Gastrocnemius medialis (tissue), 4 donors: Measurements from ENCODE around the gene GTF3C6. TPM values are rescaled to one million over a fixed set of nuclear protein-coding genes. Genes with fewer than 3 reads are reported as not detected.

ENCODE experiments used
- ATAC-seq, 2 donors: fragments of 150-250 bp; one replicate each; pipeline ENCODE4 v1.9.1; 2016
- DNase-seq, 2 donors: peaks; one replicate each; pipeline ENCODE4 v3.0.0-alpha.2; 2019
- H3K27ac ChIP-seq, 4 donors: fragments of 200-600 bp; sonication (generic); 1 replicate in 1 of 4; 2 replicates in 3 of 4; pipeline ENCODE4 v1.5.1; 2016 to 2018; ENCODE audit warnings: mild to moderate bottlenecking in 2 of 4, moderate library complexity in 1 of 4
- H3K27me3 ChIP-seq, 3 donors: fragments of 200-600 bp; sonication (generic) in 2 of 3; 1 replicate in 1 of 3; 2 replicates in 2 of 3; pipeline versions ENCODE4 v1.5.1 to v1.6.0; 2016 to 2019; ENCODE audit warnings: mild to moderate bottlenecking in 1 of 3, moderate library complexity in 1 of 3
- H3K36me3 ChIP-seq, 2 donors: fragments of 200-600 bp; sonication (generic) in 1 of 2; one replicate each; pipeline ENCODE4 v1.5.1; 2017 to 2018
- H3K4me1 ChIP-seq, 2 donors: fragments of 200-600 bp; sonication (generic) in 1 of 2; one replicate each; pipeline ENCODE4 v1.5.1; 2016 to 2017; ENCODE audit warnings: mild to moderate bottlenecking in 2 of 2
- H3K4me3 ChIP-seq, 4 donors: fragments of 200-600 bp; sonication (generic) in 3 of 4; 1 replicate in 1 of 4; 2 replicates in 3 of 4; pipeline ENCODE4 v1.5.1; 2016 to 2019; ENCODE audit warnings: mild to moderate bottlenecking in 2 of 4
- H3K9me3 ChIP-seq, 3 donors: fragments of 200-600 bp; sonication (generic) in 2 of 3; 1 replicate in 1 of 3; 2 replicates in 2 of 3; pipeline ENCODE4 v1.5.1; 2016 to 2019
- CTCF ChIP-seq, 5 experiments: fragments of 450-650 bp in 3 of 5; fragments of 200-600 bp in 2 of 5; sonication (generic) in 2 of 5; IDR thresholded peaks in 4 of 5; conservative IDR thresholded peaks in 1 of 5; 1 replicate in 4 of 5; 2 replicates in 1 of 5; pipeline ENCODE4 v1.5.1; 2016 to 2019; ENCODE audit warnings: antibody characterized with exemption in 5 of 5, mild to moderate bottlenecking in 3 of 5, moderate library complexity in 3 of 5
- POLR2A ChIP-seq, 2 donors: fragments of 450-650 bp; IDR thresholded peaks; one replicate each; pipeline ENCODE4 v1.6.1; 2017; ENCODE audit warnings: antibody characterized with exemption in 2 of 2, mild to moderate bottlenecking in 2 of 2, moderate library complexity in 2 of 2
- in situ Hi-C, 4 donors: fragments of 200-750 bp; cut with MboI; loops; one replicate each; pipeline versions ENCODE4 v1.15.0 to v1.8.0; 2017; ENCODE audit warnings: low sequenced_read_pairs in 4 of 4
- intact Hi-C: fragments of 100-400 bp; cut with DNase I; formaldehyde crosslinking; loops from one replicate; pipeline ENCODE4 v1.15.1; 2023; ENCODE audit warnings: low total_unique reads
- total RNA-seq, 4 donors: library from RNA; depleted of rRNA; stranded (reverse); fragments of >200 nt; gene quantifications; one replicate each; pipeline versions ENCODE4 v1.1.0 to v1.2.3, GENCODE V29; 2016

Gene GTF3C6
- 100 to 1,000 TPM in 1 of 4 donors, 10 to 100 TPM in 3; 76.7 to 105 (median 82.4) TPM for total RNA-seq

- peak within 1 kb of the TSS; percentile 89 to 91 (median 90) for H3K27ac ChIP-seq
- H3K36me3 ChIP-seq, result peaks cover 0 to 34% of the 10 kb centered on the region in 2 donors
- peak within 1 kb of the TSS; percentile 81 to 98 (median 92) for H3K4me3 ChIP-seq
- peak; percentile 97 to 99 for ATAC-seq
- intact Hi-C loops, result loop anchor here (1.0 to 2.0 kb wide), 3 partner anchors 23 to 144 kb away; partner anchors contain the start of gene CDK19
- H3K4me1 ChIP-seq, result peaks cover 11 to 12% of the 10 kb centered on the region in 2 donors
- in situ Hi-C loops, result loop anchor here in 2 of 4 donors (10.0 to 25.0 kb wide), 3 partner anchors 84 to 1271 kb away; partner anchors contain the start of genes CDK19 (in 2 of the 2), AK9 (in 1 of the 2), AMD1 (in 1 of the 2) and FIG4 (in 1 of the 2)
- peak; percentile 88 to 89 for DNase-seq
- no peaks in the 10 kb centered on the region for H3K27me3 ChIP-seq
- peak; percentile 35 to 41 for TF ChIP-seq POLR2A (IDR thresholded peaks at IDR 0.05)
- no peak for TF ChIP-seq CTCF (IDR thresholded peaks at IDR 0.05 in 4 of 5, conservative IDR thresholded peaks at IDR 0.05 in 1 of 5)
- H3K9me3 ChIP-seq, result no peaks in the 10 kb centered on the region
Observed at GRCh38 chr6:110958329-110959192, at the start of gene GTF3C6. GTF3C6 (plus strand) TSS chr6:110958706; CDS start chr6:110958770, 64 bp downstream.

- intact Hi-C loops, result no loop called here
- ATAC-seq, result no peak
- H3K4me3 ChIP-seq, result no peak overlapping the region
- in situ Hi-C loops, result loop anchor here in 1 of 4 donors (25.0 kb wide), 1 partner anchor 393 kb away; no protein-coding TSS in a partner anchor
- H3K27ac ChIP-seq, result no peak overlapping the region
- no peaks in the 10 kb centered on the region for H3K4me1 ChIP-seq
- no peak for DNase-seq
- H3K27me3 ChIP-seq, result no peaks in the 10 kb centered on the region
- TF ChIP-seq CTCF (IDR thresholded peaks at IDR 0.05 in 4 of 5, conservative IDR thresholded peaks at IDR 0.05 in 1 of 5) (no peak), POLR2A (IDR thresholded peaks at IDR 0.05) (no peak)
- H3K9me3 ChIP-seq, result no peaks in the 10 kb centered on the region
- H3K36me3 ChIP-seq, result no peaks in the 10 kb centered on the region
Observed at GRCh38 chr6:110930781-110931180, 27.7 kb upstream of the GTF3C6 start.

- H3K36me3 ChIP-seq, result no peaks in the 10 kb centered on the region
- no peaks in the 10 kb centered on the region for H3K9me3 ChIP-seq
- no peak overlapping the region for H3K4me3 ChIP-seq
- TF ChIP-seq POLR2A (IDR thresholded peaks at IDR 0.05), result no peak
- TF ChIP-seq CTCF (IDR thresholded peaks at IDR 0.05 in 4 of 5, conservative IDR thresholded peaks at IDR 0.05 in 1 of 5), result no peak
- no peaks in the 10 kb centered on the region for H3K27me3 ChIP-seq
- ATAC-seq (no peak), DNase-seq (no peak)
- intact Hi-C loops (no loop called here), in situ Hi-C loops (loop anchor here in 1 of 4 donors (25.0 kb wide), 1 partner anchor 397 kb away; no protein-coding TSS in a partner anchor)
- no peaks in the 10 kb centered on the region for H3K4me1 ChIP-seq
- no peak overlapping the region for H3K27ac ChIP-seq
Observed at GRCh38 chr6:110933912-110934311, 24.6 kb upstream of the GTF3C6 start.

- no peak for ATAC-seq
- no peak for TF ChIP-seq CTCF (IDR thresholded peaks at IDR 0.05 in 4 of 5, conservative IDR thresholded peaks at IDR 0.05 in 1 of 5)
- no peak for TF ChIP-seq POLR2A (IDR thresholded peaks at IDR 0.05)
- intact Hi-C loops (no loop called here), in situ Hi-C loops (loop anchor here in 1 of 4 donors (25.0 kb wide), 1 partner anchor 397 kb away; no protein-coding TSS in a partner anchor)
- no peaks in the 10 kb centered on the region for H3K27me3 ChIP-seq
- no peak for DNase-seq
- no peak overlapping the region for H3K27ac ChIP-seq
- H3K4me1 ChIP-seq, result no peaks in the 10 kb centered on the region
- no peaks in the 10 kb centered on the region for H3K9me3 ChIP-seq
- no peaks in the 10 kb centered on the region for H3K36me3 ChIP-seq
- H3K4me3 ChIP-seq, result no peak overlapping the region
Observed at GRCh38 chr6:110934381-110934898, 24.1 kb upstream of the GTF3C6 start.
